ACC112 (cell line): ENCODE data around the gene FITM1.
A peak's percentile ranks its signal among the peaks of the same experiment; 100 is the strongest.

Experiments used
- H2AFZ ChIP-seq: fragments of 200-600 bp; sonication (generic); one replicate; pipeline ENCODE4 v1.6.0; 2017; ENCODE audit warnings: antibody characterized with exemption, low read length; ENCODE audit not compliant: unreplicated experiment
- H3K27ac ChIP-seq: fragments of 200-600 bp; sonication (generic); 2 replicates; pipeline ENCODE4 v1.5.1; 2014; ENCODE audit warnings: low read depth, mild to moderate bottlenecking, antibody characterized with exemption, low read length, moderate library complexity
- H3K27me3 ChIP-seq: fragments of 200-600 bp; sonication (generic); 2 replicates; pipeline ENCODE4 v1.6.1; 2014; ENCODE audit warnings: mild to moderate bottlenecking, antibody characterized with exemption, low read length, moderate library complexity, mixed read lengths; ENCODE audit not compliant: insufficient read depth
- H3K36me3 ChIP-seq: fragments of 200-600 bp; sonication (generic); 2 replicates; pipeline ENCODE4 v1.6.1; 2016; ENCODE audit warnings: mild to moderate bottlenecking, antibody characterized with exemption, low read length, moderate library complexity, mixed read lengths; ENCODE audit not compliant: insufficient read depth
- H3K4me1 ChIP-seq: fragments of 200-600 bp; sonication (generic); one replicate; pipeline ENCODE4 v1.6.1; 2016; ENCODE audit warnings: low read length, mixed read lengths; ENCODE audit not compliant: insufficient read depth, unreplicated experiment, control insufficient read depth
- H3K4me3 ChIP-seq: fragments of 200-600 bp; sonication (generic); 2 replicates; pipeline ENCODE4 v1.5.1; 2014; ENCODE audit warnings: mild to moderate bottlenecking, low read depth, low read length
- H3K79me2 ChIP-seq: fragments of 200-600 bp; sonication (generic); one replicate; pipeline ENCODE4 v1.6.0; 2016; ENCODE audit warnings: low read length; ENCODE audit not compliant: control insufficient read depth, unreplicated experiment, insufficient read depth

Gene FITM1

DNA sequence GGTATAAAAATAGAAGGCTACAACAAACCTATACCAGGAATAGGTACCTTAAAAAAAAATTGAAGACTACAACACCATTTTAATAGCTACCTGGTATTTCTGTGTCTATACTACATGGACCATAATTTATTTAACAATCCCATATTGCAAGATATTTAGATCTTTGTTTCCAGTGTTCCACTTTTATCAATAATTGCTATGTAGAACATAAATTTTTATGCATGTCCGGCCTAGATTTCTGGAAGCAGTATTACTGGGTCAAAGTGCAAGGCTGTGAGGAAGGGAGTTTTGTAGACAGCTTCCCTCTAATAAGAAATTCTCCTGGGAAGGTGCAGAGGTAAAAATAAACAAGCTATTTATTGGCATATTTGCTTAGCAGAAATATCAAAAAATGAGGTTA is 19.9 kb upstream of the FITM1 start:
- no peak overlapping the region for H3K4me3 ChIP-seq
- H3K27me3 ChIP-seq: no peaks in the 10 kb centered on the region
- no peak overlapping the region for H2AFZ ChIP-seq
- H3K79me2 ChIP-seq: no peaks in the 10 kb centered on the region
- no peak overlapping the region for H3K27ac ChIP-seq
- H3K36me3 ChIP-seq: no peaks in the 10 kb centered on the region
- peaks cover 11% of the 10 kb centered on the region for H3K4me1 ChIP-seq

DNA sequence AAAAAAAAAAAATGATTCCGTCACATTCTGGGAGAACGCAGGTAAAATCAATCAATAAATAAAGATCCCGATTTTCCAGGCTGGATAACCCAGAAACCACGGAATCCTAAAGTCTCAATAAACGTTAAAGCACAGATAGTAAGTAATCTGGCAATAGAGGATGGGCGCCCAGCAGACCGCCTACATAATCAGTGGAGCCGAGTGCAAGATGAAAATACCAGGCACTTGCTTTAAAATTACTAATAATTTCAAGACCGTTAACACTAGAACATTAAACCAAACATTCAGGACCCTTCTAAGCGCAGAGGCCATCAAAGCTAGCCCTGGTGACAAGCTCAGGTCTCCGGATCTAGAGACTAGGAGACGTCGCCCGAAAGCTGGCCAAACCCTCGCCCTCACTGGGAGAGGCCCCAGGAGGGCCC is 17.1 kb upstream of the FITM1 start:
- Histone ChIP-seq H2AFZ (peak overlapping the region; percentile 55), H3K79me2 (no peaks in the 10 kb centered on the region), H3K27me3 (no peaks in the 10 kb centered on the region), H3K4me3 (peak overlapping the region; percentile 91), H3K4me1 (peaks cover 6% of the 10 kb centered on the region), H3K27ac (peak overlapping the region; percentile 89), H3K36me3 (no peaks in the 10 kb centered on the region; the same call in 1 of the 2 replicates)

DNA sequence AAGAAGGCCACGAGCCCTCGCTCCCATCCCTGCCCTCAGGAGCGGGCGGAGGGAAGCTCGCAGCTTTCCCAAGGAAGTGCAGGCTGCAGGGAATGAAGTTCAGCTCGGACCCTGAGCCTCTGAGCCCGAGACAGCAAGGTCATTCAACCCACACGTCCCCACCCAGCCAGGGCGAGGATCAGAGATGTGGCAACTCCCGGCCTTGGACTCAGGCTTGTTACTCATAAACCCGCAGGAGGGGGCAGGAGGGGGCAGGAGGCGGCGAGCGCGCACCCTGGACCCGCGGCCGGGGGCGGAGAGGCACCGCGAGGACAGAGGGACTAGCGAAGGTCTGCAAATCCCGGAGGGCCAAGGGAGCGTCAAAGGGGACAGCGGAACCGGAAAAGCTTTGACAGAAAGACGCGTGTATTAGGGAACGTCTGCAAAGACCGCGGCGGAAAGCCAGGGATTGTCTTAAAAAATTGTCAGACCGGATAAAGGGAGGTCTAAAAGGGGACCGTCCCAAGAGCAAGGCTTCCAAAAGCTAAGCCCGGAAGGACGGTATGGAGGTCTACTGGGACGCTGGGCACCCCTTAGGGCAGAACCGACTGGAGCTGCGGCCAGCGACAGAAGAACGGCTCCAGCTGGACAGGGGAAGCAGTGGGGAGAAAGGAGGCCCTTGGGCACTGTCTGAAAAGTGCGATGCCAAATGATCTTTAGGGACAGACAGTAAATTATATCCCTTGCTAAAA is 16.5 kb upstream of the FITM1 start:
- Histone ChIP-seq H3K4me1 (peaks cover 6% of the 10 kb centered on the region), H3K27me3 (no peaks in the 10 kb centered on the region), H3K27ac (peak overlapping the region; percentile 89), H3K36me3 (no peaks in the 10 kb centered on the region; the same call in 1 of the 2 replicates), H3K79me2 (no peaks in the 10 kb centered on the region), H2AFZ (peak overlapping the region; percentile 55), H3K4me3 (peak overlapping the region; percentile 91)

DNA sequence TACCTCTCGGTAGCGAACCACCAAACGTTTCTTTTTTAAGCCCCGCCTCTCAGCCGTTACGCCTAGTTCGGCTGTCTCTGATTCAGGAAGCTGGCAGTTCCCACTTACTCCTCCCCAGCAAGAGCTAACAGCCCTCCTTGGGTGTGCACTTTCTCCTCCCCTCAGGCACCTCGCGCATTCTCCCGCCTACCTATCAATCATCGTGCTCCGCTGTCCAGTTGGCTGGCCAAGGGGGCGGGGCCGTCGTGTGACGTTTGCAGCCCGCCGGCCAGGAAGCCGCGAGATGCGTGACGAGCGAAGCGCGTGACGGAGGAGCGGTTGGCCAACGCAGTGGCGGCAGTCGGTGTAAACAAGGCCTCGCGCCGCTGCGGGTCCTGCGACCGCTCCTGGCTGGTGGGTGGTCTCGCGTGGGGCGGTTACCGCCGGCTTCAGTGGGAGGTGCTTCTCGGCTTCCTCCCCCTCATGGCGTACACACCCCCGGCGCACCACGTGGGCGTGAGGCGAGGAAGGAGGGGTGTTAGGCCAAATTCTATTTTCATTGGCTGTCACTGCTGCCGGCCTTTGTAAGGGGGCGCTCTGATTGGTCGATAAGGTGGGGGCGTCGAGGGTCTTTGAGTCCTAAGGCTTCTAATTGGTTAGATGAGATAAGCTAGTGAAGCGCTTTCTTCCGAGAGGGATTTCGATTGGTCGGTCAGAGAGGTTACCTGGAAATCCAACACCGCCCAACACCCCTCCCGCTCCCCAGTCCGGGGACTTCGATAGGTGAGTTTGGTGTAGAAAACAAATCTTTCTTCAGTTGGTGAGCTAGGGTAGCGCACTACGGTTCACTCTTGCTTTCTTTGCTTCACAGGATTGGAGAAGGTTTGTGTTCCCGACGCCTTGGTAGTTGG is 15.7 kb upstream of the FITM1 start, which contains the start of the genes DCAF11 and NRL:
TSS of gene DCAF11 (plus strand) at position 246 of the 890 bp plus-strand sequence. CDS start 818 bp downstream, outside the sequence.
TSS of gene NRL (minus strand) at position 418 of the 890 bp plus-strand sequence. CDS start 32,101 bp downstream, outside the sequence.
- Histone ChIP-seq H3K36me3 (no peaks in the 10 kb centered on the region; the same call in 1 of the 2 replicates), H3K27ac (peak within 1 kb of the TSS; percentile 89), H3K4me1 (peaks cover 6% of the 10 kb centered on the region), H3K4me3 (peak within 1 kb of the TSS; percentile 91), H3K27me3 (no peaks in the 10 kb centered on the region), H3K79me2 (no peaks in the 10 kb centered on the region), H2AFZ (peak within 1 kb of the TSS; percentile 91)

DNA sequence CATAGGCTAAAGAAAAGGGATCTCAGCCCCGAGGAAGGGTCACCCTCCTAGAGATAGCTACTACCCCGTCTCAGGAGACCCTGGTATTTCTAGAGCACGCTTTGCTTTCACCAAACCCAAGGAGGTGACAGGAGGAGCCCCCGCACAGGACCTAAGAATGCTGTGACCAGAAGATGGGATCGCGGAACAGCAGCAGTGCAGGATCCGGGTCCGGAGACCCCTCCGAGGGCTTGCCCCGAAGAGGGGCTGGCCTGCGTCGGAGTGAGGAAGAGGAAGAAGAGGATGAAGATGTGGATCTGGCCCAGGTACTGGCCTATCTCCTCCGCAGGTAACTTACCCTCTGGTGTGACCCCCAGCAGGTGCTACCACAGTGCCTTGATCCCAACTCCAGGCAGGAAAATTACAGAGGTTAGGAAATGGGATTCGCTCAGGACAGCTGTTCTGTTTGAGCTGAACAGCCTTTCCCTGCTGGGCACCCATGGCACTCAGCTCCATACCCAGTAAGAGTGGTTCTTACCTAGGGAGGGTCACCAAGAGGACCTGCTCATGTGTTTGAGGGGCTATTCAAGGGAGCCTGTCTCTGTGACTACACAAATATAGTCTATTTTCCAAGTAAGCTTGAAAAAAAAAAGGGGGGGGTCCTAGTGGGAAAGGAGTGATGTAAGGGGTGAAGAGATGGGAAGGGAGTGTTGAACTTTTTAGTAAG is 14.9 kb upstream of the FITM1 start:
- H3K36me3 ChIP-seq: no peaks in the 10 kb centered on the region; the same call in 1 of the 2 replicates
- peak overlapping the region; percentile 91 for H2AFZ ChIP-seq
- peak overlapping the region; percentile 91 for H3K4me3 ChIP-seq
- no peaks in the 10 kb centered on the region for H3K79me2 ChIP-seq
- H3K27ac ChIP-seq: no peak overlapping the region
- H3K27me3 ChIP-seq: no peaks in the 10 kb centered on the region
- peaks cover 6% of the 10 kb centered on the region for H3K4me1 ChIP-seq

DNA sequence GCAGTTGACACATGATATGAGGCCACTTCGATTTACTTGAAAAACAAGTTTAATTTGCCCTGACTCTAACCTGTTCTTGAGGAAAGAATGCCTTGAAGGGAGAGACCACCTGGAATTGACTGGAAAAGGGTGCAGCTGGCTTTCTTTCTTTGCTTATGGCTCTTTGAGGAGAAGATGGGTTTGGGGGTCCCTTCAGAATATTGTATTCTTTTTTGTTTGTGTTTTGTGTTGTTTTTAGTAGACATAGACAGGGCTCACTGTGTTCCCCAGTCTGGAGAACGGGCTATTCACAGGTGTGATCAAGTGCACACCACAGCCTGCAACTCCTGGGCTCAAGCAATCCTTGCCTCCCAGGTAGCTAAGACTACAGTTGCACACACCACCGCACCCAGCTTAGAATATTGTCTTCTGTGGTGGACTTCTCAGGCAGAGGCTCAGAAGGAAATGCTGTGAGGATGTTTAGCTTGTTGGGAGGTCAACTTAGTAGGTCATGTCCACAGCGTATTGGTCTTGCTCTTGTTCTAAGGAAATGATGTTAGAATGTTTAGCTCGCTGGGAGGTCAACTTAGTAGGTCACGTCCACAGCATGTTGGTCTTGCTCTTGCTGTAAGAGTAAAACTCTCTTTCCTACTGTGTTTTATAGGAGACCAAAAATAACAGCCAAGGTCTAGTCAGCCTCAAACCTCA is 14.2 kb upstream of the FITM1 start:
- Histone ChIP-seq H3K4me3 (peak overlapping the region; percentile 91; the same call in 1 of the 2 replicates), H3K27ac (no peak overlapping the region), H3K4me1 (peaks cover 6% of the 10 kb centered on the region), H2AFZ (no peak overlapping the region), H3K79me2 (no peaks in the 10 kb centered on the region), H3K27me3 (no peaks in the 10 kb centered on the region), H3K36me3 (no peaks in the 10 kb centered on the region; the same call in 1 of the 2 replicates)

DNA sequence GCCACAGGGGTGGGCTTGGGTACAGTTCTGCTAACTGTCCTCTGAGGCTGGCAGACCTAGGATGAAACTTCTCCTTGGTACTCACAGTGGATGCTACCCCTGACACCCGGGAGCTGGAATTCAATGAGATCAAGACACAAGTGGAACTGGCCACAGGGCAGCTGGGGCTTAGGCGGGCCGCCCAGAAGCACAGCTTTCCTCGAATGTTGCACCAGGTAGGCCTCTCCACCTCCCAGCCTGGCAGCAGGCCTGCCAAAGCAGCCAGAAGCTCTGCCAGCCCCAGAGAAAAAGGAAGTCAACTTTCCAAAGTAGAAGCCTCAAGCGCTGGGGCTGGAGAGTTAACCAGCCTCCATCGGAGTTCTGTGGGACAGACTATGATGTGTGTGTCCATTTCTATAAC is 13.3 kb upstream of the FITM1 start:
- Histone ChIP-seq H2AFZ (no peak overlapping the region), H3K27ac (no peak overlapping the region), H3K79me2 (no peaks in the 10 kb centered on the region), H3K4me3 (no peak overlapping the region), H3K27me3 (no peaks in the 10 kb centered on the region), H3K4me1 (peaks cover 6% of the 10 kb centered on the region), H3K36me3 (no peaks in the 10 kb centered on the region; the same call in 1 of the 2 replicates)

DNA sequence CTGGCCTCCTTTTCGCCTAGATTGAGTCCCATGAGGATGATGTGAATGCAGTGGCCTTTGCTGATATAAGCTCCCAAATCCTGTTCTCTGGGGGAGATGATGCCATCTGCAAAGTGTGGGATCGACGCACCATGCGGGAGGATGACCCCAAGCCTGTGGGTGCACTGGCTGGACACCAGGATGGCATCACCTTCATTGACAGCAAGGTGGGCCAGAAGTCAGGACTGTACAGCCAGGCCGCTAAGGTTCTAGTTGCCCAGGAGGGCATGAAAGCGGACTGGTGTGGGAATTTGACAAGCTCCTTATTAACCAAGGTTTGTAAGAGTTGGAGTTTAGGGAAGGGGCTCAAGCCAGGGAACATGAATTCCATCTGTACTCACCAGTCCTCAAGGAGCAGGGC is 10.8 kb upstream of the FITM1 start:
- Histone ChIP-seq H3K36me3 (no peaks in the 10 kb centered on the region; the same call in 1 of the 2 replicates), H3K4me1 (peaks cover 6% of the 10 kb centered on the region), H2AFZ (no peak overlapping the region), H3K4me3 (no peak overlapping the region), H3K27ac (no peak overlapping the region), H3K27me3 (no peaks in the 10 kb centered on the region), H3K79me2 (no peaks in the 10 kb centered on the region)

DNA sequence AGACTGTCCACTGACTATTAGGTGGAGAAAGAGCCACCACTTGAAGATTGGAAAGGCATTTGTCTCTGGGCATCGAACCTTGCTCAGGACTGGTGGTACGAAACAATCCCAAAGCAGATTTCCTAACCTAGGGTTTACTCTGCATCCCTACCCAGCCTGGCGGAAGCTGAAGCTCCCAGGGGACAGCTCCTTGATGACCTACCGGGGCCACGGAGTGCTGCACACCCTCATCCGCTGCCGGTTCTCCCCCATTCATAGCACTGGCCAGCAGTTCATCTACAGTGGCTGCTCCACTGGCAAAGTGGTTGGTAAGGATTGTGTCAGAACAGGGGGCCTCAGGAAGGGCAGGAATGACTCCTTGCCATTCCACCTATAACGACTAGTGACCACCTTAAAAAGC is 9.2 kb upstream of the FITM1 start:
- Histone ChIP-seq H3K4me1 (no peaks in the 10 kb centered on the region), H3K36me3 (no peaks in the 10 kb centered on the region; the same call in 1 of the 2 replicates), H2AFZ (no peak overlapping the region), H3K27ac (no peak overlapping the region), H3K79me2 (no peaks in the 10 kb centered on the region), H3K27me3 (no peaks in the 10 kb centered on the region), H3K4me3 (no peak overlapping the region)

DNA sequence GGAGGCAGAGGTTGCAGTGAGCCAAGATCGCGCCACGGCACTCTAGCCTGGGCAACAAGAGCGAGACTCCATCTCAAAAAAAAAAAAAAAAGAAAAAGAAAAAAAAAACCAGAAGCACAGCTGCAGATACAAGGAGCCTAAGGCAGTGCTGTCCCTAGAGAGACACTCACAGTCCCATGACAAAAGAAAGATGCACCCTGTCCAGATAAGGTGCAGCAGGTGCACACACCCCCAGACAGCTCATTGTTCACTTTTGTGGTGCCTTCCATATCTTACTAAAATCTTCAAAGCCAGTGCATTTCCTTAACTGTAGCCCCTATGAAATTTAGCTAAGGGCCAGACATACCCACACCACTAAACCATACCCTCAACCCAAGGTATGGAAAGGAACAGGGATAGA is 8.0 kb upstream of the FITM1 start:
- no peaks in the 10 kb centered on the region for H3K27me3 ChIP-seq
- no peaks in the 10 kb centered on the region for H3K79me2 ChIP-seq
- H3K27ac ChIP-seq: no peak overlapping the region
- H3K4me3 ChIP-seq: no peak overlapping the region
- H3K36me3 ChIP-seq: no peaks in the 10 kb centered on the region; the same call in 1 of the 2 replicates
- no peak overlapping the region for H2AFZ ChIP-seq
- H3K4me1 ChIP-seq: no peaks in the 10 kb centered on the region
